ENCODE measurements around the gene C15orf40.

- TF ChIP-seq CTCF (IDR thresholded peaks at IDR 0.05) = no peak
- no peak for TF ChIP-seq POLR2A (IDR thresholded peaks at IDR 0.05)
These were observed 5.5 kb upstream of the C15orf40 start for GRCh38 chr15:83016906-83017305.

Data from Peyer's patch (tissue), 4 donors.